ENCODE results near the gene PAQR6.
"Not testable (repeated sequence)": the region's sequence is repeated elsewhere in the genome, so short reads cannot be mapped to it uniquely, and the experiment has no call there.

PAQR6 gene

GRCh38 chr1:156232201-156232894 lies 15.5 kb downstream of the PAQR6 start:
- DNase-seq (ENCODE audit: low read depth in 2 of 2), result no peak

DNA sequence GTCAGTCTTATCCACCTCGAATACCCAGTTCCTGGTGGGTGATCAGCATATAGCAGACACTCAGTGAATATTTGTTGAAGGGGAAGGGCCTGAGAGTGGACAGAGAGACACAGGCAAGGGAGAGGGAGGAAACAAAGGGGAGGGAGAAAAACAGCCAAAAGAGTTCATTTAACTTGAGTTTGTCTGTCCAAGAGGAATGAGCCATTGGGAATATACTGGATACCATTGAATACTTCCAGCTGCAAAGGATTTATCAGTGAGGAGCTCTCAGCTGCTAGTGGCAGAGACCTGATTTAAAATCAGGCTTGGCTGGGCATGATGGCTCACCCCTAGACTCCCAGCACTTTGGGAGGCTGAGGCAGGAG lies 17.4 kb downstream of the PAQR6 start:
- no peak for DNase-seq (ENCODE audit: low read depth in 2 of 2)

GRCh38 chr1:156229809-156230472 lies 17.9 kb downstream of the PAQR6 start:
- no peak for DNase-seq (ENCODE audit: low read depth in 2 of 2)

GRCh38 chr1:156228501-156228900 lies 19.4 kb downstream of the PAQR6 start:
- no peak for DNase-seq (ENCODE audit: low read depth in 2 of 2)

GRCh38 chr1:156226782-156227181 lies 21.1 kb downstream of the PAQR6 start:
- no peak for DNase-seq (ENCODE audit: low read depth in 2 of 2)

- no peak for DNase-seq (ENCODE audit: low read depth in 2 of 2)
These were observed 21.7 kb downstream of the PAQR6 start for GRCh38 chr1:156226116-156226538.

DNA sequence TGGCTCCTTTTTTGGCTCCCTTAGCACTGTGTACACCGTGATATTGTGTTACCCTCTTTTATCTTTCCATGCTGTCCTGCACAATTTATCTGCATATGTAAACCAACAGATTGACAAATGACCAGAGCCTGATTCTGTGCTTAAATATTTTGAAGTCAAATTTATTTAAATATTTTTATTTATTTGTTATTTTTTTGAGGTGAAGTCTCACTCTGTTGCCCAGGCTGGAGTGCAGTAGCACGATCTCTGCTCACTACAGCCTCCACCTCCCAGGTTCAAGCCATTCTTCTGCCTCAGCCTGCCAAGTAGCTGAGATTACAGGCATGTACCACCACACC lies 22.2 kb downstream of the PAQR6 start:
- no peak for DNase-seq (ENCODE audit: low read depth in 2 of 2)

DNA sequence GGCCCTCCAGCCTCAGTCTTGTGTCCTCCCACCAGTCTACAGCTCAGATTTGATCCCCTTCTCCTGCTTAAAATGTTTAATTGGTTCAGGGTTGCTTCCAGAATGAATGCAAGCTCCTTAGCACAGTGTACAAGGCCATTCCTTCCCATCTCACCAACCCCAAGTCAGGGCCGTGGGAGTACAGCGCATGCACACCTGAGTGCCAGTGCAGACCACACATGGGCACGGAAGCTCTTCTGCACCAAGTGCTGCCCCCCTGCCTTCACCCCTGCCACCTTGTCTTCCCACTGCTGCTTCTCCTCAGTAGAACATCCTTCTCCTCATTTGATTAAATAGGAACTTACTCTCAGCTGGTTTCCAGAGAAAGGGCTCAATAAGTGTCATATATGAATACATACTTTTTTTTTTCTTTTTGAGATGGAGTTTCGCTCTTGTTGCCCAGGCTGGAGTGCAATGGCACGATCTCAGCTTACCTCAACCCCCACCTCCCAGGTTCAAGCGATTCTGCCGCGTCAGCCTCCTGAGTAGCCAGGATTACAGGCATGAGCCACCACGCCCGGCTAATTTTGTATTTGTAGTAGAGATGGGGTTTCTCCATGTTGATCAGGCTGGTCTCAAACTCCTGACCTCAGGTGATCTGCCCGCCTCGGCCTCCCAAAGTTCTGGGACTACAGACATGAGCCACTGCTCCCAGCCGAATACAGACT lies 25.7 kb downstream of the PAQR6 start:
- no peak for DNase-seq (ENCODE audit: low read depth in 2 of 2)

GRCh38 chr1:156220226-156220625 lies 27.6 kb downstream of the PAQR6 start:
- no peak for DNase-seq (ENCODE audit: low read depth in 2 of 2)

DNA sequence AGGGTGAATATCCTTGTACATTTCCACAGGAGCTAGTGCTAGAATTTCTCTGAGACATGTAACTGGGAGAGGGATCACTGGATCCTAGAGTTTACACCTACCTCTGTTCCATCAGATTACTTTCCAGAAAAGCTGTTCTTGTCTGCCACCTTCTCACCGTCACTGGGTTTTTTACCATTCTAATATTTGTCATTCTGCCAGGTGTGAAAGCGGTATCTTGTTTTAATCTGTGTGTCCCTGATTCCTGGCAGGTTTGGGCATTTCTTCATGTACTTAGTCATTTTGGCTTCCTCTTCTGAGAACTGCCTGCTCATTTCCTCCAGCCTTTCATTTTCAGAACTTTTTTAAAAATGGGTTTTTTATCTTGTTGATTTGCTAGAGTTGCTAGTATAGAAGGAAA lies 30.0 kb downstream of the PAQR6 start:
- DNase-seq (ENCODE audit: low read depth in 2 of 2), result peak in 1 of 2 donors; percentile 19

DNA sequence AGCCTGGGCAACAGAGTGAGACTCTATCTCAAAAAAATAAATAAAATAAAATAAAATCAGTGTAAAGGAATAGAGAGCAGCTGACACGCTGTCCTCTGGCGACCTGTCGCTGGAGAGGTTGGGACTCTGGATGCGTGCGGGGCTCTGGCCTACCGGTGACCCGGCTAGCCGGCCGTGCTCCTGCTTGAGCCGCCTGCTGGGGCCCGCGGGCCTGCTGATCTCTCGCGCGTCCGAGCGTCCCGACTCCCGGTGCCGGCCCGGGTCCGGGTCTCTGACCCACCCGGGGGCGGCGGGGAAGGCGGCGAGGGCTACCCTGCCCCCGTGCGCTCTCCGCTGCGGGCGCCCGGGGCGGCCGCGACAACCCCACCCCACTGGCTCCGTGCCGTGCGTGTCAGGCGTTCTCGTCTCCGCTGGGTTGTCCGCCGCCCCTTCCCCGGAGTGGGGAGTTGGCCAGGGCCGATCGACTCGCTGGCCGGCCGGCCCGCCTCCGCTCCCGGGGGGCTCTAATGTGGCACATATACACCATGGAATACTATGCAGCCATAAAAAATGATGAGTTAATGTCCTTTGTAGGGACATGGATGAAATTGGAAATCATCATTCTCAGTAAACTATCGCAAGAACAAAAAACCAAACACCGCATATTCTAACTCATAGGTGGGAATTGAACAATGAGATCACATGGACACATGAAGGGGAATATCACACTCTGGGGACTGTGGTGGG lies 31.3 kb downstream of the PAQR6 start:
- DNase-seq (ENCODE audit: low read depth in 2 of 2), result not testable (repeated sequence)

- DNase-seq (ENCODE audit: low read depth in 2 of 2), result no peak
These were observed 33.7 kb downstream of the PAQR6 start for GRCh38 chr1:156214024-156214748.

GRCh38 chr1:156213644-156213966 lies 34.3 kb downstream of the PAQR6 start:
- DNase-seq (ENCODE audit: low read depth in 2 of 2), result no peak

- peak; percentile 91 to 93 for DNase-seq (ENCODE audit: low read depth in 2 of 2)
These were observed 34.8 kb downstream of the PAQR6 start, which contains the start of gene PMF1 for GRCh38 chr1:156212833-156213643. Gene PMF1 (plus strand): TSS chr1:156213007. CDS start chr1:156213016, 9 bp downstream.

DNA sequence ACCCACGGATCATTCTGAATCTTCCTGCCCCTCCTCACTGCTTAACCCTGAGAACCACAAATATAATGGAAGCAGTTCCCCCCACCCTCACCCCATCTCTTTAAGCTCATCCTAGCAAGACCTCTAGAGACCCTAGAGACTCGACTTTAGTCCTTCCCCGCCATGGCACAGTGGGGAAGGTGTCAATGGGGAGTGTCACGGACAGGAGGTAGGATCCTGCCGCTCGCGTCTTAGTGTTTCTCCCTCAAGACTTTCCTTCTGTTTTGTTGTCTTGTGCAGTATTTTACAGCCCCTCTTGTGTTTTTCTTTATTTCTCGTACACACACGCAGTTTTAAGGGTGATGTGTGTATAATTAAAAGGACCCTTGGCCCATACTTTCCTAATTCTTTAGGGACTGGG lies 35.7 kb downstream of the PAQR6 start:
- no peak for DNase-seq (ENCODE audit: low read depth in 2 of 2)

DNA sequence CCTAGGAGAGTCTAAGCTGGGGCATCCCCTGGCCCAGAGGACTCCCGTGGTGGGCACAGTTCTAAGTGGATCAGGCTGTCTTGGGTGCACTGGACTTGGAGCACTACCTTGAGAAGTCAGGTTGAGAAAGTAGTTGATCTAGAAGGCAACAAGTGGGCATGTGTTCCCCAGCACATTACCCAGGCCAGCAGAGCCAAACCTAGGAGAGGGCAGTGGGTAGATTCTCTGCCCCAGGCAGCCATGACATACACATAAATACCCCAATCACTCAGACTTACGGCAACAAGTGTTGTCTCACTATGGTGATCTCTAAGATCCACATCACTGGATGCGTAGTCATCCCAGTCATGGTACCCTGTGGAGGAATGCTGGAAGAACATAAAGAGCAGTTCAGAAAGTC lies 36.6 kb downstream of the PAQR6 start:
- no peak for DNase-seq (ENCODE audit: low read depth in 2 of 2)

- DNase-seq (ENCODE audit: low read depth in 2 of 2), result no peak
These were observed 43.2 kb downstream of the PAQR6 start for GRCh38 chr1:156204686-156205085.

- no peak for DNase-seq (ENCODE audit: low read depth in 2 of 2)
These were observed 44.5 kb downstream of the PAQR6 start for GRCh38 chr1:156203331-156203730.

DNA sequence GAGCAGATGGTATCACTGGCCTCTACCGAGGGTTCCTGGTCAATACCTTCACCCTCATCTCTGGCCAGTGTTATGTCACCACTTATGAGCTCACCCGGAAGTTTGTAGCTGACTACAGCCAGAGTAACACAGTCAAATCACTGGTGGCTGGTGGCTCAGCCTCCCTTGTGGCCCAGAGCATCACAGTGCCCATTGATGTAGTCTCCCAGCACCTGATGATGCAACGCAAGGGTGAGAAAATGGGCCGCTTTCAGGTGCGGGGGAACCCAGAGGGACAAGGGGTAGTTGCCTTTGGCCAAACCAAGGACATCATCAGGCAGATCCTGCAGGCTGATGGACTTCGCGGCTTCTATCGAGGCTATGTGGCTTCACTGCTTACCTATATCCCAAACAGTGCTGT lies 47.8 kb downstream of the PAQR6 start:
- no peak for DNase-seq (ENCODE audit: low read depth in 2 of 2)

GRCh38 chr1:156198831-156199349 lies 49.0 kb downstream of the PAQR6 start:
- DNase-seq (ENCODE audit: low read depth in 2 of 2), result no peak

GRCh38 chr1:156196445-156196844 lies 51.4 kb downstream of the PAQR6 start:
- DNase-seq (ENCODE audit: low read depth in 2 of 2), result no peak

Data from activated CD8-positive, alpha-beta memory T cell treated with anti-CD3 and anti-CD28 coated beads for 4 hours (primary cell).